WTC11 (cell line): ENCODE measurements around the gene HBB. TPM values are rescaled to one million over a fixed set of nuclear protein-coding genes. Genes with fewer than 3 reads are reported as not detected.

Experiments
- ATAC-seq: fragments of 200-7000 bp; cut with Tn5 transposase; 2 replicates; pipeline ENCODE4 v1.10.0; 2021; ENCODE audit warnings: mild to moderate bottlenecking, moderate library complexity
- CTCF ChIA-PET: fragments of 300-600 bp; sonication (Branson Sonifier 250); formaldehyde crosslinking; loops from one replicate; lab custom pipeline; 2021; ENCODE audit warnings: antibody characterized with exemption; lab: Charles Lee
- POLR2A ChIA-PET: fragments of 350-600 bp; sonication (Branson Sonifier 250); formaldehyde crosslinking; loops from one replicate; lab custom pipeline; 2021; ENCODE audit warnings: antibody characterized with exemption; lab: Charles Lee
- DNase-seq: peaks from one replicate; pipeline ENCODE4 v3.0.0; 2021; ENCODE audit warnings: low spot score
- H3K27ac Mint-ChIP-seq: 2 replicates; pipeline ENCODE4 v1.8.0; 2021; ENCODE audit warnings: mixed read lengths
- H3K27me3 Mint-ChIP-seq: 2 replicates; pipeline ENCODE4 v1.8.0; 2021; ENCODE audit warnings: low read depth, mild to moderate bottlenecking, moderate library complexity, mixed read lengths
- H3K36me3 Mint-ChIP-seq: 2 replicates; pipeline ENCODE4 v1.8.0; 2021; ENCODE audit warnings: mixed read lengths
- H3K4me1 Mint-ChIP-seq: 2 replicates; pipeline ENCODE4 v1.8.0; 2022; ENCODE audit warnings: mixed read lengths
- H3K4me3 Mint-ChIP-seq: 2 replicates; pipeline ENCODE4 v1.8.0; 2021; ENCODE audit warnings: mild to moderate bottlenecking, moderate library complexity, mixed read lengths
- H3K9me3 Mint-ChIP-seq: 2 replicates; pipeline ENCODE4 v1.8.0; 2021; ENCODE audit warnings: mixed read lengths
- ELF4 ChIP-seq: sonication (generic); formaldehyde crosslinking; IDR thresholded peaks from 2 replicates; pipeline ENCODE4 v1.8.1; 2022; ENCODE audit warnings: low read depth, mild to moderate bottlenecking, moderate library complexity, missing genetic modification reagents
- ERG ChIP-seq: fragments of 250-450 bp; sonication (Bioruptor Pico); IDR thresholded peaks from 2 replicates; pipeline ENCODE4 v1.8.0; 2021; ENCODE audit warnings: mild to moderate bottlenecking
- GABPB1 ChIP-seq: sonication (generic); formaldehyde crosslinking; IDR thresholded peaks from 2 replicates; pipeline ENCODE4 v1.8.1; 2023; ENCODE audit warnings: mild to moderate bottlenecking, missing genetic modification reagents
- GRHL2 ChIP-seq: fragments of 250-450 bp; sonication (Bioruptor Pico); IDR thresholded peaks from 2 replicates; pipeline ENCODE4 v1.8.0; 2022; ENCODE audit warnings: mild to moderate bottlenecking, moderate library complexity; ENCODE audit not compliant: insufficient replicate concordance, severe bottlenecking
- HMGA2 ChIP-seq: fragments of 250-450 bp; sonication (Bioruptor Pico); IDR thresholded peaks from 2 replicates; pipeline ENCODE4 v1.4.0; 2021; ENCODE audit warnings: mild to moderate bottlenecking, moderate library complexity
- IRF2 ChIP-seq: sonication (generic); formaldehyde crosslinking; IDR thresholded peaks from 2 replicates; pipeline ENCODE4 v1.8.0; 2022; ENCODE audit warnings: low read depth, missing genetic modification reagents, borderline replicate concordance
- NFE2L1 ChIP-seq: sonication (generic); formaldehyde crosslinking; IDR thresholded peaks from 2 replicates; pipeline ENCODE4 v1.8.1; 2023; ENCODE audit warnings: missing genetic modification reagents
- NR3C1 ChIP-seq: sonication (generic); formaldehyde crosslinking; conservative IDR thresholded peaks from 2 replicates; pipeline ENCODE4 v1.8.1; 2023; ENCODE audit warnings: low read depth, mild to moderate bottlenecking, missing genetic modification reagents
- PREB ChIP-seq: sonication (generic); formaldehyde crosslinking; IDR thresholded peaks from 2 replicates; pipeline ENCODE4 v1.8.1; 2022; ENCODE audit warnings: mild to moderate bottlenecking, missing genetic modification reagents, moderate library complexity, borderline replicate concordance
- TCF7 ChIP-seq: sonication (generic); formaldehyde crosslinking; IDR thresholded peaks from 2 replicates; pipeline ENCODE4 v1.8.0; 2022; ENCODE audit warnings: mild to moderate bottlenecking, low read depth, missing genetic modification reagents, moderate library complexity
- ZNF138 ChIP-seq: sonication (generic); formaldehyde crosslinking; conservative IDR thresholded peaks from 2 replicates; pipeline ENCODE4 v1.8.1; 2022; ENCODE audit warnings: mild to moderate bottlenecking, moderate library complexity, missing genetic modification reagents
- ZSCAN18 ChIP-seq: fragments of 250-450 bp; sonication (Bioruptor Pico); IDR thresholded peaks from 2 replicates; pipeline ENCODE4 v2.1.2; 2022; ENCODE audit warnings: mild to moderate bottlenecking, moderate library complexity
- total RNA-seq: library from RNA; stranded (reverse); gene quantifications from 3 replicates; pipeline ENCODE4 v1.2.3, GENCODE V29; 2021
- TF ChIP-seq, protein P1 (sequence below): fragments of 250-450 bp; sonication (Bioruptor Pico); IDR thresholded peaks from 2 replicates; pipeline ENCODE4 v1.9.0; 2021; ENCODE audit warnings: mild to moderate bottlenecking
- TF ChIP-seq, protein P2 (sequence below): sonication (generic); formaldehyde crosslinking; IDR thresholded peaks from 2 replicates; pipeline ENCODE4 v1.8.0; 2022; ENCODE audit warnings: mild to moderate bottlenecking, missing genetic modification reagents
- TF ChIP-seq, protein P3 (sequence below): sonication (generic); formaldehyde crosslinking; conservative IDR thresholded peaks from 2 replicates; pipeline ENCODE4 v1.8.1; 2023; ENCODE audit warnings: mild to moderate bottlenecking, low read depth, missing genetic modification reagents, moderate library complexity

The HBB gene
- total RNA-seq, 1 experiment from 2014 or later: not detected

- CTCF ChIA-PET: no interaction called here
Measured at GRCh38 chr11:5238486-5238885, 11.6 kb upstream of the HBB start.

DNA sequence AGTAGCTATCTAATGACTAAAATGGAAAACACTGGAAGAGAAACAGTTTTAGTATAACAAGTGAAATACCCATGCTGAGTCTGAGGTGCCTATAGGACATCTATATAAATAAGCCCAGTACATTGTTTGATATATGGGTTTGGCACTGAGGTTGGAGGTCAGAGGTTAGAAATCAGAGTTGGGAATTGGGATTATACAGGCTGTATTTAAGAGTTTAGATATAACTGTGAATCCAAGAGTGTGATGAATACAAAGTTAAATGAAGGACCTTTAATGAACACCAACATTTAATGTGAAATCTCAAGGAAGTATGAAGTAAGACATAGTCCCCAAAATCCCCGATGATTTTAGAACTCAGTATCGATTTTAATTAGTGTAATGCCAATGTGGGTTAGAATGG lies 10.5 kb upstream of the HBB start:
- TF ChIP-seq GABPB1: no peak
- TF ChIP-seq HMGA2: no peak
- no peak for TF ChIP-seq NR3C1 (CRISPR knock-in tag)
- no peak for TF ChIP-seq GRHL2 (CRISPR knock-in tag)
- no peak for TF ChIP-seq ZNF138 (CRISPR knock-in tag)
- TF ChIP-seq, protein P1, sequence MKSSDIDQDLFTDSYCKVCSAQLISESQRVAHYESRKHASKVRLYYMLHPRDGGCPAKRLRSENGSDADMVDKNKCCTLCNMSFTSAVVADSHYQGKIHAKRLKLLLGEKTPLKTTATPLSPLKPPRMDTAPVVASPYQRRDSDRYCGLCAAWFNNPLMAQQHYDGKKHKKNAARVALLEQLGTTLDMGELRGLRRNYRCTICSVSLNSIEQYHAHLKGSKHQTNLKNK (CRISPR knock-in tag): no peak
- TF ChIP-seq, protein P2, sequence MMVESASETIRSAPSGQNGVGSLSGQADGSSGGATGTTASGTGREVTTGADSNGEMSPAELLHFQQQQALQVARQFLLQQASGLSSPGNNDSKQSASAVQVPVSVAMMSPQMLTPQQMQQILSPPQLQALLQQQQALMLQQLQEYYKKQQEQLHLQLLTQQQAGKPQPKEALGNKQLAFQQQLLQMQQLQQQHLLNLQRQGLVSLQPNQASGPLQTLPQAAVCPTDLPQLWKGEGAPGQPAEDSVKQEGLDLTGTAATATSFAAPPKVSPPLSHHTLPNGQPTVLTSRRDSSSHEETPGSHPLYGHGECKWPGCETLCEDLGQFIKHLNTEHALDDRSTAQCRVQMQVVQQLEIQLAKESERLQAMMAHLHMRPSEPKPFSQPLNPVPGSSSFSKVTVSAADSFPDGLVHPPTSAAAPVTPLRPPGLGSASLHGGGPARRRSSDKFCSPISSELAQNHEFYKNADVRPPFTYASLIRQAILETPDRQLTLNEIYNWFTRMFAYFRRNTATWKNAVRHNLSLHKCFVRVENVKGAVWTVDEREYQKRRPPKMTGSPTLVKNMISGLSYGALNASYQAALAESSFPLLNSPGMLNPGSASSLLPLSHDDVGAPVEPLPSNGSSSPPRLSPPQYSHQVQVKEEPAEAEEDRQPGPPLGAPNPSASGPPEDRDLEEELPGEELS: no peak
- TF ChIP-seq ELF4 (CRISPR knock-in tag): no peak
- TF ChIP-seq IRF2 (CRISPR knock-in tag): no peak
- TF ChIP-seq TCF7 (CRISPR knock-in tag): no peak
- TF ChIP-seq PREB (CRISPR knock-in tag): no peak
- no peaks in the 10 kb centered on the region; the same call in 1 of the 2 replicates for H3K27me3 Mint-ChIP-seq
- ATAC-seq (no peak), DNase-seq (no peak)
- CTCF ChIA-PET: no interaction called here
- POLR2A ChIA-PET: no interaction called here
- no peaks in the 10 kb centered on the region for H3K4me1 Mint-ChIP-seq
- H3K9me3 Mint-ChIP-seq: no peaks in the 10 kb centered on the region
- H3K36me3 Mint-ChIP-seq: no peaks in the 10 kb centered on the region
- H3K4me3 Mint-ChIP-seq: no peak overlapping the region
- H3K27ac Mint-ChIP-seq: no peak overlapping the region

More at GRCh38 chr11:5238486-5238885, 11.6 kb upstream of the HBB start:
- Mint-ChIP-seq H3K4me1 (no peaks in the 10 kb centered on the region), H3K9me3 (no peaks in the 10 kb centered on the region), H3K27ac (no peak overlapping the region), H3K4me3 (no peak overlapping the region), H3K36me3 (no peaks in the 10 kb centered on the region), H3K27me3 (no peaks in the 10 kb centered on the region; the same call in 1 of the 2 replicates)
- ATAC-seq (no peak), DNase-seq (no peak)
- POLR2A ChIA-PET: no interaction called here
- TF ChIP-seq, protein P3, sequence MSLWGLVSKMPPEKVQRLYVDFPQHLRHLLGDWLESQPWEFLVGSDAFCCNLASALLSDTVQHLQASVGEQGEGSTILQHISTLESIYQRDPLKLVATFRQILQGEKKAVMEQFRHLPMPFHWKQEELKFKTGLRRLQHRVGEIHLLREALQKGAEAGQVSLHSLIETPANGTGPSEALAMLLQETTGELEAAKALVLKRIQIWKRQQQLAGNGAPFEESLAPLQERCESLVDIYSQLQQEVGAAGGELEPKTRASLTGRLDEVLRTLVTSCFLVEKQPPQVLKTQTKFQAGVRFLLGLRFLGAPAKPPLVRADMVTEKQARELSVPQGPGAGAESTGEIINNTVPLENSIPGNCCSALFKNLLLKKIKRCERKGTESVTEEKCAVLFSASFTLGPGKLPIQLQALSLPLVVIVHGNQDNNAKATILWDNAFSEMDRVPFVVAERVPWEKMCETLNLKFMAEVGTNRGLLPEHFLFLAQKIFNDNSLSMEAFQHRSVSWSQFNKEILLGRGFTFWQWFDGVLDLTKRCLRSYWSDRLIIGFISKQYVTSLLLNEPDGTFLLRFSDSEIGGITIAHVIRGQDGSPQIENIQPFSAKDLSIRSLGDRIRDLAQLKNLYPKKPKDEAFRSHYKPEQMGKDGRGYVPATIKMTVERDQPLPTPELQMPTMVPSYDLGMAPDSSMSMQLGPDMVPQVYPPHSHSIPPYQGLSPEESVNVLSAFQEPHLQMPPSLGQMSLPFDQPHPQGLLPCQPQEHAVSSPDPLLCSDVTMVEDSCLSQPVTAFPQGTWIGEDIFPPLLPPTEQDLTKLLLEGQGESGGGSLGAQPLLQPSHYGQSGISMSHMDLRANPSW (CRISPR knock-in tag): no peak
- no peak for TF ChIP-seq ERG (CRISPR knock-in tag)
- TF ChIP-seq ZSCAN18: no peak
- TF ChIP-seq NFE2L1 (CRISPR knock-in tag): no peak
